PC-3 (cell line): Measurements from ENCODE around the gene CEPT1.

Experiments
- CTCF ChIP-seq: fragments of 300-600 bp; sonication (generic); conservative IDR thresholded peaks from 2 replicates; pipeline ENCODE4 v1.5.1; 2017; ENCODE audit warnings: antibody characterized with exemption, low read depth, mild to moderate bottlenecking, low read length
- EZH2 ChIP-seq: fragments of 300-600 bp; sonication (generic); IDR thresholded peaks from one replicate; pipeline ENCODE4 v1.6.1; 2017; ENCODE audit warnings: antibody characterized with exemption, mild to moderate bottlenecking, low read length; ENCODE audit not compliant: unreplicated experiment
- EZH2phosphoT487 ChIP-seq: fragments of 300-600 bp; sonication (generic); IDR thresholded peaks from 2 replicates; pipeline ENCODE4 v1.6.1; 2018; ENCODE audit warnings: mild to moderate bottlenecking, antibody characterized with exemption, low read length, borderline replicate concordance

DNA sequence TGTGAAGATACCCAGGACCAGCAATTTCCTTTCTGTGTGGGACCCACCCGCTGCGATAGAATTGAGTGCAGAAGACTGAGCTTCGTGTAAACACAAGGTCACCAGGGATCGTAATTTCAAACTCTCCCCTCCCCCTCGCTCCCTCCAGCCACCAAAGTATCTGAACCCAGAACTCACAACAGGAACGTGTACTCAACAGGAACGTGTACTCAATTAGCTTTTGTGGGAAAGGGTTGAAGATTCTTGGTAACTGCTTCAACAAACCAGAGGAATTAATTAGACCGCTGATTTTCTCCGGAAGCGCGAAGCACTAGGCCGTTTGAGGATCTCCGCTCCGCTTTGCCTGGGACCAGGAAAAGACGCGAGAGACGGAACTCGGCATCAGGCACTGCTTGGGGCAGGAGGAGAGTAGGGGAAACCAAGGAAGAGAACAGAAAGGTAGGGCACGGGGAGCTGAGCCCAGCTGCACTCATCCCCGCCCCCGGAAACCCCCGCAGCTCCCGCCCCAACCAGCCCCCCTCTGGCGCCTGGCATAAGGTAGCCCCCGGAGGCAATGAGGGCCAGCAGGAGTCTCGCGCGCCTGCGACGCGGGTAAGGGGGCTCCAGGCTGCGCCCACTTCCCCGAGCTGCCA lies 583 bp upstream of the CEPT1 start:
- TF ChIP-seq CTCF, result no peak
- TF ChIP-seq EZH2, result no peak
- no peak for TF ChIP-seq EZH2phosphoT487
